Globus pallidus (tissue), 1 donor: ENCODE data around the gene TRIM50.
"Not testable (repeated sequence)": the region's sequence is repeated elsewhere in the genome, so short reads cannot be mapped to it uniquely, and the experiment has no call there.

ENCODE experiments used
- DNase-seq: peaks from one replicate; pipeline ENCODE4 v3.0.0-alpha.2; 2015; ENCODE audit warnings: low spot score

Gene TRIM50

GRCh38 chr7:73350306-73351068 lies 22.6 kb upstream of the TRIM50 start:
- DNase-seq: no peak

GRCh38 chr7:73349763-73350162 lies 21.9 kb upstream of the TRIM50 start:
- DNase-seq: no peak

GRCh38 chr7:73345951-73346350 lies 18.1 kb upstream of the TRIM50 start:
- no peak for DNase-seq

GRCh38 chr7:73345538-73345937 lies 17.7 kb upstream of the TRIM50 start:
- no peak for DNase-seq

GRCh38 chr7:73343671-73344380 lies 15.9 kb upstream of the TRIM50 start:
- peak; percentile 49 for DNase-seq

- DNase-seq: peak; percentile 41
Observed at GRCh38 chr7:73342645-73343044, 14.8 kb upstream of the TRIM50 start.

GRCh38 chr7:73341877-73342276 lies 14.0 kb upstream of the TRIM50 start:
- DNase-seq: no peak

GRCh38 chr7:73340514-73340913 lies 12.6 kb upstream of the TRIM50 start:
- no peak for DNase-seq

- DNase-seq: no peak
Observed at GRCh38 chr7:73338321-73338720, 10.4 kb upstream of the TRIM50 start.

GRCh38 chr7:73332447-73332846 lies 4.6 kb upstream of the TRIM50 start:
- no peak for DNase-seq

- no peak for DNase-seq
Observed at GRCh38 chr7:73330772-73331171, 2.9 kb upstream of the TRIM50 start.

GRCh38 chr7:73329861-73330581 lies 2.1 kb upstream of the TRIM50 start:
- DNase-seq: no peak

GRCh38 chr7:73328696-73329095 lies 814 bp upstream of the TRIM50 start:
- DNase-seq: no peak

GRCh38 chr7:73327449-73327848 lies 433 bp downstream of the TRIM50 start:
- not testable (repeated sequence) for DNase-seq

- not testable (repeated sequence) for DNase-seq
Observed at GRCh38 chr7:73325424-73325823, 2.5 kb downstream of the TRIM50 start.

GRCh38 chr7:73324081-73324845 lies 3.6 kb downstream of the TRIM50 start:
- DNase-seq: peak; percentile 30

- DNase-seq: not testable (repeated sequence)
Observed at GRCh38 chr7:73323434-73324080, 4.3 kb downstream of the TRIM50 start.

GRCh38 chr7:73320009-73320408 lies 7.9 kb downstream of the TRIM50 start:
- DNase-seq: not testable (repeated sequence)

- not testable (repeated sequence) for DNase-seq
Observed at GRCh38 chr7:73319541-73319940, 8.3 kb downstream of the TRIM50 start.

- not testable (repeated sequence) for DNase-seq
Observed at GRCh38 chr7:73318656-73319204, 9.2 kb downstream of the TRIM50 start.

GRCh38 chr7:73316521-73316920 lies 11.4 kb downstream of the TRIM50 start:
- no peak for DNase-seq
